Astrocyte (in vitro differentiated cells and primary cell): ENCODE results near the gene GLRX5. TPM values are rescaled to one million over a fixed set of nuclear protein-coding genes. Genes with fewer than 3 reads are reported as not detected.
"Not testable (repeated sequence)": the region's sequence is repeated elsewhere in the genome, so short reads cannot be mapped to it uniquely, and the experiment has no call there.

Experiments used
- DNase-seq: peaks from one replicate; pipeline ENCODE4 v3.0.0-alpha.2; 2010; ENCODE audit warnings: low read depth
- FAIRE-seq: peaks from 2 replicates; lab custom pipeline; 2011; peaks lifted over from hg19 to GRCh38; lab: Jason Lieb, UNC
- H2AFZ ChIP-seq: 2 replicates; pipeline ENCODE4 v1.6.0; 2012; ENCODE audit warnings: low read depth, low read length, inconsistent platforms
- H3K27ac ChIP-seq: 2 replicates; pipeline ENCODE4 v1.5.1; 2011; ENCODE audit warnings: low read depth, low read length, inconsistent platforms
- H3K27me3 ChIP-seq: 2 replicates; pipeline ENCODE4 v1.6.0; 2011; ENCODE audit warnings: low read length, inconsistent platforms; ENCODE audit not compliant: insufficient read depth
- H3K36me3 ChIP-seq: 2 replicates; pipeline ENCODE4 v1.5.1; 2011; ENCODE audit warnings: low read length, inconsistent platforms; ENCODE audit not compliant: insufficient read depth
- H3K4me1 ChIP-seq: 2 replicates; pipeline ENCODE4 v1.5.1; 2011; ENCODE audit warnings: low read length, inconsistent platforms; ENCODE audit not compliant: insufficient read depth
- H3K4me2 ChIP-seq: 2 replicates; pipeline ENCODE4 v1.6.0; 2012; ENCODE audit warnings: low read length, inconsistent platforms
- H3K4me3 ChIP-seq: 2 replicates; pipeline ENCODE4 v1.5.1; 2011; ENCODE audit warnings: low read depth, mild to moderate bottlenecking, low read length, inconsistent platforms; ENCODE audit not compliant: insufficient read depth
- H3K79me2 ChIP-seq: 2 replicates; pipeline ENCODE4 v1.6.0; 2012; ENCODE audit warnings: mild to moderate bottlenecking, low read length, inconsistent platforms; ENCODE audit not compliant: insufficient read depth
- H3K9ac ChIP-seq: 2 replicates; pipeline ENCODE4 v1.6.0; 2012; ENCODE audit warnings: mild to moderate bottlenecking, low read length, inconsistent platforms
- H3K9me3 ChIP-seq: 2 replicates; pipeline ENCODE4 v1.5.1; 2012; ENCODE audit warnings: low read depth, mild to moderate bottlenecking, low read length, inconsistent platforms; ENCODE audit not compliant: insufficient read depth
- H4K20me1 ChIP-seq: 2 replicates; pipeline ENCODE4 v1.6.0; 2012; ENCODE audit warnings: low read length, inconsistent platforms; ENCODE audit not compliant: insufficient read depth
- H3K27ac Mint-ChIP-seq: one replicate; pipeline ENCODE4 v1.8.0; 2021; ENCODE audit warnings: mild to moderate bottlenecking, mixed read lengths; ENCODE audit not compliant: unreplicated experiment
- H3K27me3 Mint-ChIP-seq: one replicate; pipeline ENCODE4 v1.8.0; 2021; ENCODE audit warnings: low read depth, mixed read lengths; ENCODE audit not compliant: unreplicated experiment
- H3K36me3 Mint-ChIP-seq: one replicate; pipeline ENCODE4 v1.8.0; 2021; ENCODE audit warnings: low read depth, mixed read lengths; ENCODE audit not compliant: unreplicated experiment
- H3K4me1 Mint-ChIP-seq: one replicate; pipeline ENCODE4 v1.8.0; 2021; ENCODE audit warnings: low read depth, mixed read lengths; ENCODE audit not compliant: unreplicated experiment
- H3K4me3 Mint-ChIP-seq: one replicate; pipeline ENCODE4 v1.8.0; 2021; ENCODE audit warnings: mild to moderate bottlenecking, moderate library complexity, mixed read lengths; ENCODE audit not compliant: unreplicated experiment
- H3K9me3 Mint-ChIP-seq: one replicate; pipeline ENCODE4 v1.8.0; 2021; ENCODE audit warnings: mild to moderate bottlenecking, mixed read lengths; ENCODE audit not compliant: unreplicated experiment
- EZH2 ChIP-seq: IDR thresholded peaks from 2 replicates; pipeline ENCODE4 v1.6.1; 2012; ENCODE audit warnings: mild to moderate bottlenecking, low read length, inconsistent platforms; ENCODE audit not compliant: insufficient read depth
- total RNA-seq: library from RNA; stranded (reverse); gene quantifications from 2 replicates; pipeline ENCODE4 v1.2.1, GENCODE V29; 2021
- TF ChIP-seq, protein P1 (sequence below): IDR thresholded peaks from 2 replicates; pipeline ENCODE4 v1.5.1; 2011; ENCODE audit warnings: low read depth, mild to moderate bottlenecking, inconsistent platforms, low read length, moderate library complexity; ENCODE audit not compliant: insufficient read depth

The GLRX5 gene
- total RNA-seq, 1 donor from 2014 or later, result 50.5 TPM

DNA sequence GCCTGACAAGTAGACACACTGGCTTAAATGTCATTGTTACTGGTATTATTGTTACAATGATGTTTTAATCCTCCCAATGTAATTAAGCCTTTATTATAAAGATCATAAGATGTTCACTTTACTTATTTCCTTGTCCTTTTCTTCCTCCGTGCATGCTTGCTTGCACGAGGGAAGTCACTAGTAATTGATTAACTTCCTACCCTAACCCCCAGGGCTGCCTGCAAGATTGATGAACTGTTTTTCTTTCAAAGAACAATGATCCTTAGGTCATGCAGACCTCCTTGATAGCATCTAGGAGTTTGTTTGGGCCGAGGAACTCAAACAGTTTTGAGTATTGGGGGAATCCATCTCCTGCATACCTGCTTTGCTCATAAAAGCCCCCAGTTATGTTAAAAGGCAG, 43.0 kb downstream of the GLRX5 start:
- Histone ChIP-seq H3K9ac (no peak overlapping the region), H3K27ac (no peak overlapping the region), H4K20me1 (no peaks in the 10 kb centered on the region), H3K36me3 (no peaks in the 10 kb centered on the region), H3K4me2 (no peak overlapping the region), H2AFZ (no peak overlapping the region), H3K9me3 (no peaks in the 10 kb centered on the region), H3K4me3 (no peak overlapping the region), H3K79me2 (no peaks in the 10 kb centered on the region), H3K4me1 (no peaks in the 10 kb centered on the region), H3K27me3 (peaks cover 2% of the 10 kb centered on the region)
- TF ChIP-seq, protein P1, sequence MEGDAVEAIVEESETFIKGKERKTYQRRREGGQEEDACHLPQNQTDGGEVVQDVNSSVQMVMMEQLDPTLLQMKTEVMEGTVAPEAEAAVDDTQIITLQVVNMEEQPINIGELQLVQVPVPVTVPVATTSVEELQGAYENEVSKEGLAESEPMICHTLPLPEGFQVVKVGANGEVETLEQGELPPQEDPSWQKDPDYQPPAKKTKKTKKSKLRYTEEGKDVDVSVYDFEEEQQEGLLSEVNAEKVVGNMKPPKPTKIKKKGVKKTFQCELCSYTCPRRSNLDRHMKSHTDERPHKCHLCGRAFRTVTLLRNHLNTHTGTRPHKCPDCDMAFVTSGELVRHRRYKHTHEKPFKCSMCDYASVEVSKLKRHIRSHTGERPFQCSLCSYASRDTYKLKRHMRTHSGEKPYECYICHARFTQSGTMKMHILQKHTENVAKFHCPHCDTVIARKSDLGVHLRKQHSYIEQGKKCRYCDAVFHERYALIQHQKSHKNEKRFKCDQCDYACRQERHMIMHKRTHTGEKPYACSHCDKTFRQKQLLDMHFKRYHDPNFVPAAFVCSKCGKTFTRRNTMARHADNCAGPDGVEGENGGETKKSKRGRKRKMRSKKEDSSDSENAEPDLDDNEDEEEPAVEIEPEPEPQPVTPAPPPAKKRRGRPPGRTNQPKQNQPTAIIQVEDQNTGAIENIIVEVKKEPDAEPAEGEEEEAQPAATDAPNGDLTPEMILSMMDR, result no peak
- no peak for TF ChIP-seq EZH2
- no peak overlapping the region for H3K4me3 Mint-ChIP-seq
- FAIRE-seq, result no peak
- H3K4me1 Mint-ChIP-seq, result no peaks in the 10 kb centered on the region
- DNase-seq, result no peak
- no peaks in the 10 kb centered on the region for H3K9me3 Mint-ChIP-seq
- no peaks in the 10 kb centered on the region for H3K36me3 Mint-ChIP-seq
- H3K27ac Mint-ChIP-seq, result no peak overlapping the region
- peaks cover 6% of the 10 kb centered on the region for H3K27me3 Mint-ChIP-seq

DNA sequence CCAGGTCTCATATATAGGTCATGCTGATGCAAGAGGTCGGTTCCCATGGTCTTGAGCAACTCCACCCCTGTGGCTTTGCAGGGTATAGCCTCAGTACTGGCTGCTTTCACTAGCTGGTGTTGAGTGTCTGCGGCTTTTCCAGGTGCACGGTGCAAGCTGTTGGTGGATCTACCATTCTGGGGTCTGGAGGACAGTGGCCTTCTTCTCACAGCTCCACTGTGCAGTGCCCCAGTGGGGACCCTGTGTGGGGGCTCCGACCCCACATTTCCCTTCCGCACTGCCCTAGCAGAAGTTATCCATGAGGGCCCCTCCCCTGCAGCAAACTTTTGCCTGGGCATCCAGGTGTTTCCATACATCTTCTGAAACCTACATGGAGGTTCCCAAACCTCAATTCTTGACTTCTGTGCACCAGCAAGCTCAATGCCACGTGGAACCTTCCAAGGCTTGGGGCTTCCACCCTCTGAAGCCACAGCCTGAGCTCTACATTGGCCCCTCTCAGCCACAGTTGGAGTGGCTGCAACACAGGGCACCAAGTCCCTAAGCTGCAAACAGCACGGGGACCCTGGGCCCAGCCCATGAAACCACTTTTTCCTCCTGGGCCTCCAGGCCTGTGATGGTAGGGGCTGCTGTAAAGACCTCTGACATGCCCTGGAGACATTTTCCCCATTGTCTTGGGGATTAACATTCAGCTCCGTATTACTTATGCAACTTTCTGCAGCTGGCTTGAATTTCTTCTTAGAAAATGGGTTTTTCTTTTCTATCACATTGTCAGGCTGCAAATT, 49.2 kb downstream of the GLRX5 start:
- H3K9me3 ChIP-seq, H4K20me1 ChIP-seq, H3K27ac ChIP-seq, H3K4me2 ChIP-seq, H3K27me3 Mint-ChIP-seq, H3K27ac Mint-ChIP-seq, DNase-seq, H3K4me3 Mint-ChIP-seq, H2AFZ ChIP-seq, H3K4me1 Mint-ChIP-seq, H3K36me3 Mint-ChIP-seq, FAIRE-seq, H3K27me3 ChIP-seq, H3K36me3 ChIP-seq, H3K4me1 ChIP-seq, H3K9ac ChIP-seq, H3K4me3 ChIP-seq, H3K79me2 ChIP-seq: not testable (repeated sequence)
- peaks cover 11% of the 10 kb centered on the region for H3K9me3 Mint-ChIP-seq

DNA sequence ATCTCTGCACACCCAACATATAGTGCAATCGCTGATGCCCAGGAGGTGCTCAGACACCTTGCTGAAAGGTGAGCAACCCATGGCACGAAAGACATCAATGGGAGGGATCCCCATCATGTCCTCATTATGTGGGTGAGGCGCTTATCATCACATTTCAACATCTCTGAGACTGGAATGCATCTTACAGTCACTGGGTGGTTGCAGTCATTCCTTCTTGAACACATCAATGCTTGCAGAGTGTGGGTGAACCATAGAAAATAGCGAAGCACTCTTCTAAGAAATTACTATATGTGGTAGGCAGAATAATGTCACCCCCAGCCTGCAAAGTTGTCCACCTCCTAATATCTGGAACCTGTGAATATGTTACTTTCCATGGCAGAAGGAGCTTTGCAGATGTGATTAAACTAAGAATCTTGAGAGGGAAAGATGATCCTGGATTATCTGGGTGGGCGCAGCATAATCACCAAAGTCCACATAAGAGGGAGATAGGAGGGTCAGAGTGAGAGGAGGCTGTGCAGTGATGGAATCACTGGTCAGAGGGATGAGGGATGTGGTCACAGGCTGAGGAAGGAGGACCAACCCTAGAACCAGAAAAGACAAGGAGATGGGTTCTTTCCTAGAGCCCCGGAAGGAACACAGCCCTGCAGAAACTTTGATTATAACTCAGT, 51.2 kb downstream of the GLRX5 start:
- Mint-ChIP-seq H3K36me3 (no peaks in the 10 kb centered on the region), H3K4me1 (no peaks in the 10 kb centered on the region), H3K4me3 (no peak overlapping the region), H3K27ac (no peak overlapping the region), H3K27me3 (peaks cover 12% of the 10 kb centered on the region), H3K9me3 (peaks cover 11% of the 10 kb centered on the region)
- H2AFZ ChIP-seq, result no peak overlapping the region
- FAIRE-seq (no peak), DNase-seq (no peak)
- H3K4me3 ChIP-seq, result no peak overlapping the region
- H3K79me2 ChIP-seq, result no peaks in the 10 kb centered on the region
- no peak overlapping the region for H3K9ac ChIP-seq
- H3K4me1 ChIP-seq, result no peaks in the 10 kb centered on the region
- no peaks in the 10 kb centered on the region for H4K20me1 ChIP-seq
- TF ChIP-seq, protein P1, result no peak
- no peak for TF ChIP-seq EZH2
- H3K4me2 ChIP-seq, result no peak overlapping the region
- no peak overlapping the region for H3K27ac ChIP-seq
- no peaks in the 10 kb centered on the region for H3K36me3 ChIP-seq
- H3K9me3 ChIP-seq, result no peaks in the 10 kb centered on the region
- H3K27me3 ChIP-seq, result no peaks in the 10 kb centered on the region

DNA sequence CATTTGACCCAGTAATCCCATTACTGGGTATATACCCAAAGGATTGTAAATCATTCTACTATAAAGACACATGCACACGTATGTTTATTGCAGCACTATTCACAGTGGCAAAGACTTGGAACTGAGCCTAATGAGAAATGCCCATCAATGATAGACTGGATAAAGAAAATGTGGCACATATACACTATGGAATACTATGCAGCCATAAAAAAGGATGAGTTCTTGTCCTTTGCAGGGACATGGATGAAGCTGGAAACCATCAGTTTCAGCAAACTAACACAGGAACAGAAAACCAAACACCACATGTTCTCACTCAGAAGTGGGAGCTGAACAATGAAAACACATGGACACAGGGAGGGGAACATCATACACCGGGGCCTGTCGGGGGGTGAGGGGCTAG, 56.3 kb downstream of the GLRX5 start:
- H3K4me1 Mint-ChIP-seq, H3K27ac ChIP-seq, H3K4me3 ChIP-seq, H3K4me3 Mint-ChIP-seq, H2AFZ ChIP-seq, H3K9ac ChIP-seq, H3K4me2 ChIP-seq, H3K9me3 ChIP-seq, H3K27me3 ChIP-seq, H4K20me1 ChIP-seq, FAIRE-seq, H3K27ac Mint-ChIP-seq, H3K36me3 ChIP-seq, H3K4me1 ChIP-seq, H3K36me3 Mint-ChIP-seq, H3K79me2 ChIP-seq, H3K9me3 Mint-ChIP-seq, DNase-seq: not testable (repeated sequence)
- H3K27me3 Mint-ChIP-seq, result peaks cover 10% of the 10 kb centered on the region
